Measurements from ENCODE around the gene CIB4.
"Not testable (repeated sequence)": the region's sequence is repeated elsewhere in the genome, so short reads cannot be mapped to it uniquely, and the experiment has no call there.

Gene CIB4

GRCh38 chr2:26665296-26665695 is 24.1 kb upstream of the CIB4 start:
- DNase-seq: not testable (repeated sequence)

GRCh38 chr2:26660363-26660962 is 19.3 kb upstream of the CIB4 start:
- DNase-seq: no peak

- no peak for DNase-seq
Observed at GRCh38 chr2:26658691-26659346, 17.7 kb upstream of the CIB4 start.

- no peak for DNase-seq
Observed at GRCh38 chr2:26657265-26657664, 16.1 kb upstream of the CIB4 start.

- no peak for DNase-seq
Observed at GRCh38 chr2:26655611-26656195, 14.5 kb upstream of the CIB4 start.

- DNase-seq: not testable (repeated sequence)
Observed at GRCh38 chr2:26655120-26655519, 14.0 kb upstream of the CIB4 start.

GRCh38 chr2:26654061-26654340 is 12.8 kb upstream of the CIB4 start:
- DNase-seq: no peak

GRCh38 chr2:26653207-26654060 is 12.3 kb upstream of the CIB4 start:
- no peak for DNase-seq

- no peak for DNase-seq
Observed at GRCh38 chr2:26652361-26653041, 11.3 kb upstream of the CIB4 start.

GRCh38 chr2:26651799-26652198 is 10.6 kb upstream of the CIB4 start:
- DNase-seq: no peak

- no peak for DNase-seq
Observed at GRCh38 chr2:26651470-26651771, 10.3 kb upstream of the CIB4 start.

GRCh38 chr2:26650713-26651469 is 9.7 kb upstream of the CIB4 start:
- DNase-seq: no peak

- DNase-seq: no peak
Observed at GRCh38 chr2:26649992-26650712, 9.0 kb upstream of the CIB4 start.

GRCh38 chr2:26649322-26649721 is 8.2 kb upstream of the CIB4 start:
- DNase-seq: no peak

GRCh38 chr2:26648516-26648915 is 7.3 kb upstream of the CIB4 start:
- DNase-seq: no peak

- no peak for DNase-seq
Observed at GRCh38 chr2:26647981-26648380, 6.8 kb upstream of the CIB4 start.

- no peak for DNase-seq
Observed at GRCh38 chr2:26646986-26647672, 6.0 kb upstream of the CIB4 start.

GRCh38 chr2:26645762-26646161 is 4.6 kb upstream of the CIB4 start:
- DNase-seq: no peak

GRCh38 chr2:26644188-26644835 is 3.1 kb upstream of the CIB4 start:
- no peak for DNase-seq

- no peak for DNase-seq
Observed at GRCh38 chr2:26642429-26642828, 1.3 kb upstream of the CIB4 start.

GRCh38 chr2:26640331-26640745 is 828 bp downstream of the CIB4 start:
- no peak for DNase-seq
